ENCODE measurements around the gene STX1B. TPM values are rescaled to one million over a fixed set of nuclear protein-coding genes. Genes with fewer than 3 reads are reported as not detected.
"Not testable (repeated sequence)": the region's sequence is repeated elsewhere in the genome, so short reads cannot be mapped to it uniquely, and the experiment has no call there.

STX1B gene
- total RNA-seq, 1 donor from 2014 or later: 0.89 TPM

GRCh38 chr16:31013292-31013691 is 2.9 kb upstream of the STX1B start:
- not testable (repeated sequence) for DNase-seq

DNA sequence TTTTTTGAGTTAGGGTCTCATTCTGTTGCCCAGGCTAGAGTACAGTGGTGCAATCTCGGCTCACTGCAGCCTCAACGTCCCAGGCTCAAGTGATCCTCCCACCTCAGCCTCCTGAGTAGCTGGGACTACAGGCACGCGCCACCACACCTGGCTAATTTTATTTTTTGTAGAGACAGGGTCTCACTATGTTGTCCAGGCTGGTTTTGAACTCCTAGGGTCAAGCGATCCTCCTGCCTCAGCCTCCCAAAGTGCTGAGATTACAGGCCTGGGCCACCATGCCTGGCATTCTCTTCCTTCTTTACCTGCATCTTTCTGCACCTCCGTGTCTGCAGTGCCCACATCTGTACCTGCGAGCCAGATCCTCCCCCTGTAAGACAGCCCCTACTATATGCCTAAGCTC is 1.4 kb upstream of the STX1B start:
- DNase-seq: not testable (repeated sequence)

- DNase-seq: no peak
Measured at GRCh38 chr16:31009894-31010584, 399 bp downstream of the STX1B start.

DNA sequence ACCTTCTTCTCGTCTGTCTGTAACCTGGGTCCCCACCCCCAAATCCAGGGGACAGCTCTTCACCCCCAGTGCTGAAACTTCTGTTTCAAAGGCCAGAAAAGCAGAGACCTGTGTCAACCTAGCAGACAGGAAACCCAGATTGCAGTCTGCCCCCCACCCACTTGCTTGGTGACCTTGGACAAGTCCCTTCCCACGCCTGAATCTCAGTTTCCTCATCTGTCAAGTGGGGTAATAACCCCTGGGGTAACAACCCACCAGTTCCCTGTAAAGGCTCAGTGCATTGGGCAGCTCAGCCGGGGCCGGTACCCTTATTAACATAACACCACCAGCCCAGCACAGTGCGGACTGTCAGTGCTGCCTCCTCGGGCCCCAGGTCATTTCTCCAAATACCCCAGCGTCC is 1.3 kb downstream of the STX1B start:
- no peak for DNase-seq

- DNase-seq: no peak
Measured at GRCh38 chr16:31008551-31008950, 1.9 kb downstream of the STX1B start.

DNA sequence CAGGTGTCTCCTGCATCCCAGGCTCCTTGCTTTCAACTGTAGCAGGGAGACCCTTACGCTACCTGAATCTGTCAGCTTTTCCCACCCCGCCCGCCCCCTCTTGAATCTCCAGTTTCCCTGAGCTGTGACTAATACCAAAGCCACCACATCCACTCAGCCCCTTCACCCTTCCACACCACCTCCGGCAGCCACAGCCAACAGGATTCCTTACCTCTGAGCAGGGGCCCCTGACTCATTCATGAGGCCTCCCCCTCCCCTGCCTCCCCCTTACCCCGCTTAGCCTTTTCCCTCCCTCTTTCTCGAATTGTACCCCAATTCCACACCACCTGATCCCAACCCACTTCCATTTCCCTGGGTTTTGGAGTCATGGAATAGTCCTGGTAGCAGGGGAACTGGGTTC is 2.3 kb downstream of the STX1B start:
- no peak for DNase-seq

DNA sequence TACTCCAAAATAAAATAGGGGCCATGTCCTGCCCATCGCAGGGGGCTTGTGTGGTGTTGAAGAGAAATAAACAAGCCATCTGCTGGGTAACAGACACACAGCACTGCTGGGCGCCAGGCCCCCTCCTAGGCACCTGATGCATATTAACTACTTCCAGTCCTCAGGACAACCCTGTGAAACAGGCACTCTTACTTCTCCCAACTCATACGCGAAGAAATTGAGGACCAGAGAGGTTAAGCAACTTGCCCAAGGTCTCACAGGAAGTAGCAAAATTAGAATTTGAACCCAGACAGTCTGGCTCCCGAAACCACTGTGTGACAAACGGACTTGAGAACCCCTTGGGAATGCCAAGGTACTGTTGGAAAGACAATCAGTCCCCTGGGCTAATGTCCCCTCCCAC is 2.8 kb downstream of the STX1B start:
- DNase-seq: no peak

DNA sequence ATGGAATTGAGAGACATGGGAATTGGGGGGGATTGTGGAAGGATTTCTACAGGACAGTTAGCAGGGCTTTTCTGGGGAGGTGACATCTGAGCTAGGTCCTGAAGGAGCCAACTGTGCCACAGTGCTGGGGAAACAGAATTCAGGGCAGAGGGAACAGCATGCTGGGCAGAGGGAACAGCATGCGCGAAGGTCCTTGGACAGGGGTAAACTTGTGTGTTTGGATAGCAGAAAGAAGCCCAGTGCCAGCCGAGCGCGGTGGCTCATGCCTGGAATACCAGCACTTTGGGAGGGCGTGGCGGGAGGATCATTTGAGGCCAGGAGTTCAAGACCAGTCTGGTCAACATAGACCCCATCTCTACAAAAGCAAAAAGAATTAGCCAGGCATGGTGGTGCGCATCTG is 3.8 kb downstream of the STX1B start:
- DNase-seq: no peak

GRCh38 chr16:31006086-31006385 is 4.4 kb downstream of the STX1B start:
- DNase-seq: no peak

DNA sequence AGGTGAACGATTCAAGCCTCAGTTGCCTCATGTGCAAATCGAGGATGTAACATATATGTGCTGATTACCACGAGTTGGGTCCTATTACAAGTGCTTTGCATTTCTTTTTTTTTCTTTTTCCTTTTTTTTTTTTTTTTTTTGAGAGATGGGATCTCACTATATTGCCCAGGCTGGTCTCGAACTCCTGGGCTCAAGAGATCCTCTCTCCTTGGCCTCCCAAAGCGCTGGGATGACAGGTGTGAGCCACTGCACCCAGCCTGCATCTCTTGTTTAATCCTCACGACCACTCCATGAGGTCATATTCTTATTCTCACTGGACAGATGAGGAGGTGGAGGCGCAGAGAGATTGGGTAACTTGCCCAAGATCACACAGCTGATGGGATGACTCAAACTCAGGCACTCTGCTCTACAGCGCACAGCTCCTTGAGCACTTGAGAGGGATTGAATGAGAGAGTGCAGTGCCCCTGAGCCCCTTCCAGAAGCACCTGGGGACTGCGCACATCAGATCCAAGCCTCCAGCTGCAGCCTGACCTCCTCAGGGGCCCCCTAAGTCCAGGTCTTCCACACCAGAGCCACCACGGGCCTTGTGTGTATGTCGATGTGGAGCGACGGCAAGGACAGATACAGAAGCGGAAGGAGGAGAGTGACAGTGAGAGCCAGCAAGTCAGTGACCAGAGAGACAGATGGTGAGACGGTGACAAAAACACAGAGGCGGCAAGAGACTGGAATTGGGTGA is 4.9 kb downstream of the STX1B start:
- DNase-seq: no peak

GRCh38 chr16:31004658-31005057 is 5.8 kb downstream of the STX1B start:
- no peak for DNase-seq

GRCh38 chr16:31003744-31004143 is 6.7 kb downstream of the STX1B start:
- DNase-seq: no peak

DNA sequence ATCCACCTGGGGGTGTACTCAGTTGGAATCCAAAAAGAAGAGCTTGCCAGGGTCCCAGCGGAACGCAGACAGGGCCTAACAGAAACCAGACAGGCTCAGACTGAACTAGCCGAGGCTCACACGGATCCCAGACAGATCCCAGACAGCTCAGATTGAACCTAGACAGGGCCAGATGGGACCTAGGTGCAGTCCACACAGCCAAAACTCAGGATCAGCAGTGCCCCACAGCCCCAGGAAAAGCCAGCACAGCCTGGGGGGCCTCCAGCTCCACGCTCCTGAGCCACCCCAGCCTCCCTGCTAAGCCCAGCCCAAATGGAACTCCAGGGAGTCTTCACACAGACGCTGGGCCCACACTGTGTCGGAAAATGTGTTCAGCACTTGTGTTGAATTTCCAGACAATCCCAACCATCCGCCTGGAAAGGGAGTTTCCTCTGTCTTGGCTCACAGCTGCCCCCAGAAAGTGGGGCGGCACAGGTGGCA is 7.5 kb downstream of the STX1B start:
- DNase-seq: peak; percentile 39

DNA sequence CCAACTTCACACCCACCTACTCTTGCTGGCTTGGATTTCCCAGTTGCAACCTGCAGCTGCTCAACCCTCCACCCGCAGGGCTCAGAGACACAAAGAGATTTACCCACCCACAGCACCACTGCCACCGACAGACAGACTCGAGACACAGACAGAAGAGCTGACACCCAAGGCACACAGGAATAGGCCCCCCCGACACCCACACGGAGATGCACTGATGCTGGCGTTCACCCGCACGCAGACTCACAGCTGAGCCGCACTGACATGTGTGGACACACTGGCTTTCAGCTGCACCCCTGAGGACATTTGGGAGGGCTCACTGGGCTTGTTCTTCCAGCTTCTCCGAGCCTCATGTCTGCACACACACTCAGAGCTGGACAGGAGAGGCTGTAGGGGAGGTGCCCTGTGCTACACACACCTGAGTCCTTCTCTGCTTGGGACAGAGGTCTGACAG is 8.2 kb downstream of the STX1B start:
- peak; percentile 7 for DNase-seq

- DNase-seq: no peak
Measured at GRCh38 chr16:31001507-31002249, 8.8 kb downstream of the STX1B start.

DNA sequence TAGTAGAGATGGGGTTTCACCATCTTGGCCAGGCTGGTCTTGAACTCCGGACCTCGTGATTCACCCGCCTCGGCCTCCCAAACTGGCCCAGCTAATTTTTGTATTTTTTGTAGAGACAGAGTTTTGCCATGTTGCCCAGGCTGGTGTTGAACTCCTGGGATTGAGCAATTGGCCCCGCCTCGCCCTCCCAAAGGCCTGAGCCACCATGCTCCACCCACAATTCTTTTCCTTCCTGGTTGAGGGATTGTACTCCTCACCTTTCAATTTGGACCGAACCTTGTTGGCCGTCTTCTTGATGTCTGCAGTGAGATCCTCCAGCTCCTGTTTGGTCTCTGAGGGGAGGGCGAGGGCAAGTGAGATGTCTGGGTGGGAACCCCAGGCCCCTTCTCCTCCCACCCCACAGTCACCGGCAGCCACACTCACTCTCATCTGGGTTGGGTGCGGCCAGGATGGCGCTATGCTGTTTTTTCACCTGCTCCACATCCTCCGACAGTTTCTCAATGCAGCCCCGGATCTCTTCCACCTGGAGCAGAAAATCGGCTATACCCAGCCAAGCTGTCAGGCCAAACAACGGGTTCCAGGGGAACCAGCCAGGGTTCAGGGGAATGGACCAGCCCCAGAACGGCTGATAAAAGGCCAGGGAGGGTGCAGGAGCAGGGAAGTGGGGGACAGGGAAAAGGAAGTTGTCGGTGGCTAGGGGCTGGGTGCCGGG is 9.6 kb downstream of the STX1B start:
- no peak for DNase-seq

DNA sequence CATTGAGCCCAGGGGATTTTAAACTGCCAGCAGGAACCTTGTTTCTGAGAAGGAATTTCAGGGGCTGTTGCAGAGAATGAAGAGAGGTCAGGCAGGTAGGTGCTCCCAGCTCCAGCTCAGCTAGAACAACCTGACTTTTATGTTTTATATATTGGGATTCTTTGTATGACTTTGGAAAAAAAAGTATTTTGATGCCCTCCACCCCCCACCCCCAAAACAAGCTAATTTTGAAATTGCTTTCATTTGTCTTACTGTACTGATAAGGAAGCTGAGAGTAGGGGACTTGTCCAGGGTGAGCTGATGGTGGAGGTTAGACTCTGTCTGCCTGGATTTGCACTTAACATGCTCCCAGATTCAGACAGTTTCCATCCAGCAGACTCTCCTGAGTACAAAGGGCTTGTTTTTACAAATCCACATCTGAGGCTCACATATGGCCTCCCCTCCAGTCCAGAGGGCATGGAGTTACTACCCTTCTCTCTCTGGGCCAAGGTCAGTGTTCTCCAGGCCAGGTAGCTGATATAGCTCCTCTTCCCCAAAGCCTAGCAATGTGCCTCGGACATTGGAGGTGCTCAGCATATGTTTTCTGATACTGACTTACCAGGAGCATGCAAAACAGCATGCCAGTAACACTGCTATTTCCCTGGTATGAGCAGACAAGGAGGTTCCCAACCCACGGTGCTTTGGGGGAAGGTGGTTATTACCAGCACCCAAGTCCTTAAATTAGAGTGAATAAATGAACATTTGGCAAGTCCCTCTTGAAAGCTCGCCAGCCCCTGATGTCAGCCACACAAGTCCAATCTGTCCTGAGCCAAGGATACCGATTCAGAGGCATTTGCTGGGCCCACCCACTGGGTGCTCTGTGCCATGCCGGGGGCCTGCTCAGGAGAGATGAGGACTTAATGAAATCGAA is 11.3 kb downstream of the STX1B start:
- no peak for DNase-seq

- DNase-seq: no peak
Measured at GRCh38 chr16:30997725-30998711, 12.4 kb downstream of the STX1B start.

- no peak for DNase-seq
Measured at GRCh38 chr16:30996985-30997724, 13.3 kb downstream of the STX1B start.
